Ascending aorta (tissue), 2 donors: ENCODE results near the gene MIEF1. TPM values are rescaled to one million over a fixed set of nuclear protein-coding genes. Genes with fewer than 3 reads are reported as not detected.

Source experiments
- DNase-seq, 2 donors: peaks; one replicate each; pipeline ENCODE4 v3.0.0-alpha.2; 2019; ENCODE audit warnings: low spot score in 2 of 2
- H3K27ac ChIP-seq, 2 donors: fragments of 200-600 bp; sonication (generic); one replicate each; pipeline ENCODE4 v1.5.1; 2016 to 2017; ENCODE audit warnings: mild to moderate bottlenecking in 1 of 2
- H3K27me3 ChIP-seq: fragments of 200-600 bp; sonication (generic); one replicate; pipeline ENCODE4 v1.5.1; 2017
- H3K36me3 ChIP-seq, 2 donors: fragments of 200-600 bp; sonication (generic); one replicate each; pipeline ENCODE4 v1.5.1; 2016
- H3K4me1 ChIP-seq, 2 donors: fragments of 200-600 bp; sonication (generic); one replicate each; pipeline ENCODE4 v1.5.1; 2016 to 2017; ENCODE audit warnings: mild to moderate bottlenecking in 1 of 2
- H3K4me3 ChIP-seq, 2 donors: fragments of 200-600 bp; sonication (generic); one replicate each; pipeline ENCODE4 v1.5.1; 2016 to 2017; ENCODE audit warnings: mild to moderate bottlenecking in 1 of 2
- H3K9me3 ChIP-seq, 2 donors: fragments of 200-600 bp; sonication (generic); one replicate each; pipeline ENCODE4 v1.5.1; 2016
- CTCF ChIP-seq, 3 experiments: fragments of 200-600 bp in 2 of 3; fragments of 450-650 bp in 1 of 3; sonication (generic) in 2 of 3; IDR thresholded peaks; one replicate each; pipeline ENCODE4 v1.5.1; 2016 to 2019; ENCODE audit warnings: antibody characterized with exemption in 3 of 3, mild to moderate bottlenecking in 1 of 3, moderate library complexity in 1 of 3
- intact Hi-C: fragments of 100-400 bp; cut with DNase I; formaldehyde crosslinking; loops from one replicate; pipeline ENCODE4 v1.15.1; 2023
- total RNA-seq: library from RNA; depleted of rRNA; stranded (reverse); fragments of >200 nt; gene quantifications from one replicate; pipeline ENCODE4 v1.1.0, GENCODE V29; 2016

MIEF1 gene
- total RNA-seq, 1 donor from 2014 or later, result 22.5 TPM

GRCh38 chr22:39498802-39499201 lies 3.3 kb upstream of the MIEF1 start:
- Histone ChIP-seq H3K36me3 (no peaks in the 10 kb centered on the region), H3K9me3 (no peaks in the 10 kb centered on the region), H3K4me1 (peaks cover 6 to 21% of the 10 kb centered on the region in 2 donors), H3K27ac (no peak overlapping the region), H3K27me3 (no peaks in the 10 kb centered on the region), H3K4me3 (no peak overlapping the region)
- no peak for DNase-seq
- intact Hi-C loops, result loop anchor here (5.0 kb wide), 1 partner anchor 33 kb away; the partner anchor contains the start of gene RPS19BP1
- TF ChIP-seq CTCF (IDR thresholded peaks at IDR 0.05), result no peak

GRCh38 chr22:39500101-39500500 lies 2.0 kb upstream of the MIEF1 start:
- Histone ChIP-seq H3K36me3 (peaks cover 9 to 11% of the 10 kb centered on the region in 2 donors), H3K4me3 (no peak overlapping the region), H3K27ac (no peak overlapping the region), H3K9me3 (no peaks in the 10 kb centered on the region), H3K4me1 (peaks cover 6 to 19% of the 10 kb centered on the region in 2 donors), H3K27me3 (no peaks in the 10 kb centered on the region)
- intact Hi-C loops, result loop anchor here (2.0 kb wide), 1 partner anchor 63 kb away; no protein-coding TSS in a partner anchor
- DNase-seq, result no peak
- no peak for TF ChIP-seq CTCF (IDR thresholded peaks at IDR 0.05)

- no peaks in the 10 kb centered on the region for H3K27me3 ChIP-seq
- peaks cover 6 to 19% of the 10 kb centered on the region in 2 donors for H3K4me1 ChIP-seq
- TF ChIP-seq CTCF (IDR thresholded peaks at IDR 0.05), result no peak
- H3K9me3 ChIP-seq, result no peaks in the 10 kb centered on the region
- H3K4me3 ChIP-seq, result peak overlapping the region; percentile 96 to 99
- intact Hi-C loops, result loop anchor here (1.0 to 2.0 kb wide), 3 partner anchors 19 to 102 kb away; partner anchors contain the start of genes ATF4 and TAB1
- no peak for DNase-seq
- peak overlapping the region; percentile 87 to 94 for H3K27ac ChIP-seq
- H3K36me3 ChIP-seq, result peaks cover 24 to 27% of the 10 kb centered on the region in 2 donors
Observed at GRCh38 chr22:39501644-39502108, 414 bp upstream of the MIEF1 start.

GRCh38 chr22:39502789-39503409 lies 809 bp downstream of the MIEF1 start:
- H3K36me3 ChIP-seq, result peaks cover 34 to 37% of the 10 kb centered on the region in 2 donors
- H3K9me3 ChIP-seq, result no peaks in the 10 kb centered on the region
- DNase-seq, result no peak
- no peak for TF ChIP-seq CTCF (IDR thresholded peaks at IDR 0.05)
- peaks cover 6 to 19% of the 10 kb centered on the region in 2 donors for H3K4me1 ChIP-seq
- H3K27ac ChIP-seq, result peak overlapping the region; percentile 87 to 94
- peak overlapping the region; percentile 96 to 99 for H3K4me3 ChIP-seq
- H3K27me3 ChIP-seq, result no peaks in the 10 kb centered on the region
- intact Hi-C loops, result loop anchor here (1.0 kb wide), 2 partner anchors 17 to 104 kb away; partner anchors contain the start of genes ATF4 and TAB1

- no peak for DNase-seq
- Histone ChIP-seq H3K9me3 (no peaks in the 10 kb centered on the region), H3K27ac (no peak overlapping the region), H3K36me3 (peaks cover 39 to 44% of the 10 kb centered on the region in 2 donors), H3K27me3 (no peaks in the 10 kb centered on the region), H3K4me3 (peak overlapping the region; percentile 96 to 99), H3K4me1 (peaks cover 6 to 19% of the 10 kb centered on the region in 2 donors)
- intact Hi-C loops, result no loop called here
- no peak for TF ChIP-seq CTCF (IDR thresholded peaks at IDR 0.05)
Observed at GRCh38 chr22:39503630-39504029, 1.5 kb downstream of the MIEF1 start.
